T-cell (primary cell): Measurements from ENCODE around the gene SHISA8. TPM values are rescaled to one million over a fixed set of nuclear protein-coding genes. Genes with fewer than 3 reads are reported as not detected.
A peak's percentile ranks its signal among the peaks of the same experiment; 100 is the strongest.

Experiments used
- ATAC-seq, 4 experiments: fragments of 200-7000 bp in 3 of 4; fragments of 150-1000 bp in 1 of 4; cut with Tn5 transposase; replicated peaks in 1 of 4; 1 replicate in 3 of 4; 2 replicates in 1 of 4; pipeline ENCODE4 v1.10.0; 2021; ENCODE audit warnings: moderate library complexity in 3 of 4, mild to moderate bottlenecking in 2 of 4, moderate number of reproducible peaks in 1 of 4
- CTCF ChIA-PET, 2 donors: fragments of 300-600 bp; sonication (Branson Sonifier 250); formaldehyde crosslinking; loops; one replicate each; lab custom pipeline; 2022; ENCODE audit warnings: antibody characterized with exemption in 2 of 2; lab: Charles Lee
- POLR2A ChIA-PET, 2 donors: fragments of 300-600 bp; sonication (Branson Sonifier 250); formaldehyde crosslinking; loops; one replicate each; lab custom pipeline; 2022; ENCODE audit warnings: antibody characterized with exemption in 2 of 2; lab: Charles Lee
- DNase-seq, 35 experiments: peaks; one replicate each; pipeline versions ENCODE4 v3.0.0 to v3.0.0-alpha.2; 2013 to 2023
- H3K27ac ChIP-seq: one replicate; pipeline ENCODE4 v1.5.1; 2013; ENCODE audit warnings: low read length
- H3K27me3 ChIP-seq, 2 experiments: replicated peaks in 1 of 2; 1 replicate in 1 of 2; 2 replicates in 1 of 2; pipeline versions ENCODE4 v1.6.1 to v1.7.0; 2013; ENCODE audit warnings: low read length in 1 of 2, mixed read lengths in 1 of 2; ENCODE audit not compliant: control insufficient read depth in 2 of 2, insufficient read depth in 2 of 2; ENCODE audit errors: extremely low read depth in 1 of 2
- H3K36me3 ChIP-seq, 2 donors: 1 replicate in 1 of 2; 2 replicates in 1 of 2; pipeline versions ENCODE4 v1.6.1 to v1.7.0; 2013; ENCODE audit warnings: low read length in 1 of 2; ENCODE audit not compliant: control insufficient read depth in 2 of 2, insufficient read depth in 1 of 2; ENCODE audit errors: extremely low read depth in 1 of 2
- H3K4me1 ChIP-seq, 2 experiments: 1 replicate in 1 of 2; 2 replicates in 1 of 2; pipeline versions ENCODE4 v1.6.1 to v1.7.0; 2013; ENCODE audit warnings: low read length in 2 of 2, mixed read lengths in 1 of 2; ENCODE audit not compliant: insufficient read depth in 2 of 2, control insufficient read depth in 1 of 2; ENCODE audit errors: extremely low read depth in 1 of 2
- H3K4me3 ChIP-seq, 2 donors: 1 replicate in 1 of 2; 2 replicates in 1 of 2; pipeline versions ENCODE4 v1.5.1 to v1.7.0; 2013; ENCODE audit warnings: mild to moderate bottlenecking in 2 of 2, low read length in 1 of 2, moderate library complexity in 1 of 2; ENCODE audit not compliant: control insufficient read depth in 1 of 2; ENCODE audit errors: extremely low read depth in 1 of 2
- H3K9me3 ChIP-seq: 2 replicates; pipeline ENCODE4 v1.7.0; 2013
- H3K27ac Mint-ChIP-seq, 2 donors: one replicate each; pipeline ENCODE4 v1.8.0; 2020 to 2021; ENCODE audit warnings: mild to moderate bottlenecking in 2 of 2, mixed read lengths in 2 of 2
- H3K27me3 Mint-ChIP-seq, 2 donors: one replicate each; pipeline ENCODE4 v1.8.0; 2021 to 2022; ENCODE audit warnings: mixed read lengths in 2 of 2
- H3K36me3 Mint-ChIP-seq: one replicate; pipeline ENCODE4 v1.8.0; 2021; ENCODE audit warnings: mixed read lengths
- H3K4me1 Mint-ChIP-seq, 3 donors: one replicate each; pipeline ENCODE4 v1.8.0; 2020 to 2022; ENCODE audit warnings: mixed read lengths in 3 of 3, mild to moderate bottlenecking in 1 of 3
- H3K4me3 Mint-ChIP-seq, 3 donors: one replicate each; pipeline ENCODE4 v1.8.0; 2020 to 2022; ENCODE audit warnings: mild to moderate bottlenecking in 3 of 3, mixed read lengths in 3 of 3, moderate library complexity in 3 of 3
- H3K9me3 Mint-ChIP-seq, 3 donors: one replicate each; pipeline ENCODE4 v1.8.0; 2020 to 2022; ENCODE audit warnings: mixed read lengths in 3 of 3
- WGBS: methylation state at CpG from one replicate; pipeline ENCODE4 v1.1.5; 2013; ENCODE audit warnings: missing lambda C conversion rate; ENCODE audit not compliant: insufficient coverage; 5-methylcytosine and 5-hydroxymethylcytosine counted together
- total RNA-seq, 35 experiments: library from RNA in 6 of 35; stranded (reverse) in 6 of 35; fragments of 120-200 nt in 1 of 35; gene quantifications; one replicate each; pipeline versions ENCODE4 v1.2.1 to v1.2.4 and lab custom pipeline; 2013 to 2026

Gene SHISA8
- total RNA-seq, 5 donors from 2014 or later (not counting 1 experiment from before 2014, with no cell fraction given) = 0.56 to 1.2 (median 0.75) TPM; not detected in 1

DNA sequence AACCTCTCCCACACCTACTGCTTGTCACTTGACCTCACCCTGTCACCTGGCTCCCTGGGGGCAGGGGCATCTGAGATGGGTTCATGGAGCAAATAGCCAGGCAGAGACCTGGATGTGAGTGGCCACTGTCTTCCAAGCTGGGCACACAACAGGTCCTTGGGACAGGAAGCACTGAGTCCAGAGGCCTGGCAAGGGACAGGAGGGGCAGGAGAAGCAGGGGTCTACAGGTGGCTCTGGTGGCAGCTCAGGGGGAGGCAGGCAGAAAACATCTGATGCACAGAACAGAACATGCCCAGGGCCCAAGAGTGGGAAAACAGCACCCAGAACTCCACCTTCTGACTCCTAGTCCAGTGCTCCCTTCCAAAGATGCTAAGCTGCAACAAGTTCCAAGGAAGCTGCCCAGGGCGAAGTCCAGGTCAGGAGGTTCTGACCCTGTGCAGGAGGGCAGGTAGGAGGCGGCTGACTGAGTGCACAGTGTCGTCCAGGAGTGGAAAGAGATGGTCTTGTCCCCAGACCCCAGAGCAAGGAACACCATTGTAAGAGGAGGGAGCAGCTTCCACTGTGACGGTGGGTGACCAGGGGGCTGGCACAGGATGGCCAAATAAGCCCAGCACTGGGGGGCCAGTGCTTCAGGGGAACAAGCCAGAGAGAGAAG lies 8.2 kb upstream of the SHISA8 start:
- no peak overlapping the region for H3K27ac Mint-ChIP-seq
- peaks cover 0 to 36% of the 10 kb centered on the region in 2 experiments for H3K27me3 ChIP-seq
- H3K9me3 Mint-ChIP-seq = no peaks in the 10 kb centered on the region
- WGBS = 81% methylated on average over 3 of the region's 4 CpGs
- no peaks in the 10 kb centered on the region for H3K36me3 ChIP-seq
- peaks cover 3 to 46% of the 10 kb centered on the region in 2 experiments for H3K4me1 ChIP-seq
- ChIA-PET CTCF (interaction anchor here in 1 of 2 donors (0.6 to 1.7 kb wide), 2 partner anchors 18 to 84 kb away, joined by 3 to 6 read pairs; no protein-coding TSS in a partner anchor), POLR2A (interaction anchor here (0.7 to 1.0 kb wide), 3 partner anchors 11 to 225 kb away, joined by 3 to 6 read pairs (median 3); no protein-coding TSS in a partner anchor)
- peaks cover 23 to 29% (median 27%) of the 10 kb centered on the region in 3 donors for H3K4me1 Mint-ChIP-seq
- H3K4me3 ChIP-seq = no peak overlapping the region
- H3K4me3 Mint-ChIP-seq = no peak overlapping the region
- H3K36me3 Mint-ChIP-seq = no peaks in the 10 kb centered on the region
- H3K27ac ChIP-seq = no peak overlapping the region
- H3K9me3 ChIP-seq = no peaks in the 10 kb centered on the region
- DNase-seq = no peak
- no peaks in the 10 kb centered on the region for H3K27me3 Mint-ChIP-seq
- ATAC-seq = no peak

DNA sequence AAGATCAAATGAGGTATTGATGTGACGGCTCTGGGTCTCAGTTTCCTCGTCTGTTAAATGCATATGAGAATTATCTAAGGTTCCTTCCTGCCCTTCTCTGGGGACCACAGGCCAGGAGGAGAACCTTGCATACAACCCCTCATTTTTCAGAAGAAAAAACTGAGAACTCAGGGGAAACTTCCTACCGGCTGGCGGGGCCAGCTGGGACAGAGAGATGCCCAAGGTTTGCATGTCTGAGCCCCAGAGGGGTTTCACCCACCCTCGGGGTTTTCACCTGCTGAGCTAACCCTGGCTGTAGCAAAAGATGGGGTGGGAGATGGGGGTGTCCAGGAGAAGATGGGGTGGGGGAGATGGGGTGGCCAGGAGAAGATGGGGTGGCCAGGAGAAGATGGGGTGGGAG lies 7.5 kb upstream of the SHISA8 start:
- no peaks in the 10 kb centered on the region for H3K9me3 ChIP-seq
- H3K27me3 ChIP-seq = peaks cover 0 to 44% of the 10 kb centered on the region in 2 experiments
- Mint-ChIP-seq H3K27ac (no peak overlapping the region), H3K9me3 (no peaks in the 10 kb centered on the region), H3K4me3 (no peak overlapping the region), H3K27me3 (no peaks in the 10 kb centered on the region), H3K36me3 (no peaks in the 10 kb centered on the region), H3K4me1 (peaks cover 21 to 25% (median 24%) of the 10 kb centered on the region in 3 donors)
- DNase-seq (no peak), ATAC-seq (no peak)
- no peaks in the 10 kb centered on the region for H3K36me3 ChIP-seq
- 84% methylated on average over 3 of the region's 5 CpGs for WGBS
- CTCF ChIA-PET = no interaction called here
- peaks cover 3 to 48% of the 10 kb centered on the region in 2 experiments for H3K4me1 ChIP-seq
- H3K4me3 ChIP-seq = no peak overlapping the region
- no peak overlapping the region for H3K27ac ChIP-seq
- POLR2A ChIA-PET = interaction anchor here (0.7 kb wide), 2 partner anchors 26 to 60 kb away, joined by 6 to 9 read pairs; no protein-coding TSS in a partner anchor

DNA sequence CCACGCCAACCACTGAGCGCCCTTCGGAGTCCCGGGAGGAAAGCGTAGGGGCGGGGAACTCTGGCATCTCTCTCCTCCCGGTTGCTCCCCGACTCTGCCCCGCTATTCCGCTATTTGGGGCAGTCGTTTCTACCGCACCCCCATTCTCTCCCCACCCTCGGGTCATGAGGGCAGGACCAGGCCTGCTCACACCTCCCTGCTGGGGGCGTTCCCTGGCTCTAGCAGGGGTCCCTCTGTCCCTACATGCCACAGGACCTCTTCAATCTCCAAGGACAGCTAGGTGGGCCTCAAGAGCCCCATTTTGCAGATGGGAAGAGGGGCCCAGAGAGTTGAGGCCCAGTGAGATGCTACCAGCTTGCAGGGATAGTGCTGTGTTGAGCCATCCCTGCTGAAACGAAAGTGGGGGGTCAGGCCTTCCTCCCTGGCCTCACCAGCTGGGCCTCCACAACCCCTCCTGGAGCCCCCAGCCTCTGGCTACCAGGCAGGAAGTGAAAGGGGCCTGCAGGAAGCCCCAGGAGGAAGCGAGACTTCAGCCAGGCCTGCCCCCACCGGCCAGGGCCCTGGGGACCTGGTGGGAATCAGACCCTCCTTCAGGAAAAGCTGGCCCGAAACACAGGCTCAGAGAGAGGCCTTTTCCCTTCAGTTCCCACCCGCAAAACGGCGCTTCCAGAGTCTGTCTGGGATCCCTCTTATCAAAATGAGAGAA lies 5.5 kb upstream of the SHISA8 start:
- Mint-ChIP-seq H3K27ac (no peak overlapping the region), H3K9me3 (no peaks in the 10 kb centered on the region), H3K4me1 (peaks cover 22 to 29% (median 25%) of the 10 kb centered on the region in 3 donors), H3K36me3 (no peaks in the 10 kb centered on the region), H3K27me3 (peaks cover 4 to 15% of the 10 kb centered on the region in 2 donors), H3K4me3 (peak overlapping the region; percentile 47 to 75 (median 57))
- POLR2A ChIA-PET = no interaction called here
- Histone ChIP-seq H3K4me1 (peaks cover 4 to 40% of the 10 kb centered on the region in 2 experiments), H3K27me3 (peaks cover 10 to 47% of the 10 kb centered on the region in 2 experiments), H3K4me3 (no peak overlapping the region), H3K27ac (no peak overlapping the region), H3K36me3 (no peaks in the 10 kb centered on the region), H3K9me3 (no peaks in the 10 kb centered on the region)
- WGBS = 79% methylated on average over 17 of the region's 21 CpGs
- DNase-seq (no peak), ATAC-seq (peak in 1 of 4 experiments; percentile 1)
- CTCF ChIA-PET = interaction anchor here in 1 of 2 donors (1.3 kb wide), 1 partner anchor 174 kb away, joined by 3 read pairs; no protein-coding TSS in a partner anchor

DNA sequence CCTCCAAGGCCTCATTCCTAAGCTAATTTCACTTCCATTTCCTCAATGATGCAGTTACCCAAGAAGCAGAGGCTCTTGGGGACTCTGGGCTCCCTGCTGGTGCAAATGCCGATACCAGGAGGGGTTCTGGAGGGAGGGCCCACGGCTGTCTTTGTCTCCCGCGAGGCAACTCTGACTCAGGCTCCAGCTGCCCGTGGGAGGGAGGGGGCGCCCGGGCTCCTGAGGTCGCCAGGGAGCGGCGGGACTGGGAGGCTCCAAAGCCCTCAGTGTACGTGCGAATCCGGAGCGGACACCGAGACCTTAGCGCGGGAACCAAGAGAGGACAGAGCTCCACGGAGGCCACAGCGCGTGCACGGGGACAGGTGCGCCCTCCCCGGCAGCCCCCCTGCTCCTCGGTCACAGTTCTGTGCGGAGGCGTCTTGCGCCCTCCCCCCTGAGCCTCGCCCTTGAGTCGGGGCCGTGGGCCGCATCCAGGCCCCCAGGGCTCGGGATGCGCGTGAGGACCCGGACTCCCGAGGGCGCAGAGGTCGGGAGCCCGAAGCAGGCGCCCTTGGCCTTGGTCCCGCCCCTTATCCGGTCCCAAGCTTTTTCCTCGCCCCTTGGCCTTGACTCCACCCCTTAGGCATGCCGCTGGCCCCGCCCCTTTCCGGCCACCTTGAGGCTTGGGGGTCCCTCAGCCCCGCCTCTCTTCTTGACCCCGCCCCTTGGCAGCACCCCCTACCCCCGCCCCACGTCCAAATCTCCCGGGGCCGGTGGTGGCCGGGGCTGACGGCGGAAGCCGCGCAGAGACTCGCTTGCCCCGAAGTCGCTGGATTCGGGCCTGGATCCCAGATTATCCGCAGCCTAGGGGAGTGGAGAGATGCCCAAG lies 4.7 kb upstream of the SHISA8 start:
- H3K36me3 ChIP-seq = no peaks in the 10 kb centered on the region
- peaks cover 4 to 17% of the 10 kb centered on the region in 2 donors for H3K27me3 Mint-ChIP-seq
- ATAC-seq (peak; percentile 46 to 66 (median 52)), DNase-seq (peak in 7 of 35 experiments; percentile 22 to 51 (median 33))
- peak overlapping the region; percentile 48 to 68 for H3K4me3 ChIP-seq
- no peaks in the 10 kb centered on the region for H3K36me3 Mint-ChIP-seq
- H3K9me3 Mint-ChIP-seq = no peaks in the 10 kb centered on the region
- CTCF ChIA-PET = no interaction called here
- H3K27me3 ChIP-seq = peaks cover 10 to 47% of the 10 kb centered on the region in 2 experiments
- peak overlapping the region in 1 of 2 donors; percentile 48 for H3K27ac Mint-ChIP-seq
- H3K9me3 ChIP-seq = no peaks in the 10 kb centered on the region
- WGBS = 10% methylated on average over 49 of the region's 62 CpGs
- H3K4me1 ChIP-seq = peaks cover 5 to 40% of the 10 kb centered on the region in 2 experiments
- peak overlapping the region; percentile 66 to 75 (median 67) for H3K4me3 Mint-ChIP-seq
- H3K4me1 Mint-ChIP-seq = peaks cover 20 to 29% (median 23%) of the 10 kb centered on the region in 3 donors
- peak overlapping the region; percentile 7 for H3K27ac ChIP-seq
- POLR2A ChIA-PET = interaction anchor here in 1 of 2 donors (0.6 kb wide), 1 partner anchor 57 kb away, joined by 3 read pairs; no protein-coding TSS in a partner anchor

DNA sequence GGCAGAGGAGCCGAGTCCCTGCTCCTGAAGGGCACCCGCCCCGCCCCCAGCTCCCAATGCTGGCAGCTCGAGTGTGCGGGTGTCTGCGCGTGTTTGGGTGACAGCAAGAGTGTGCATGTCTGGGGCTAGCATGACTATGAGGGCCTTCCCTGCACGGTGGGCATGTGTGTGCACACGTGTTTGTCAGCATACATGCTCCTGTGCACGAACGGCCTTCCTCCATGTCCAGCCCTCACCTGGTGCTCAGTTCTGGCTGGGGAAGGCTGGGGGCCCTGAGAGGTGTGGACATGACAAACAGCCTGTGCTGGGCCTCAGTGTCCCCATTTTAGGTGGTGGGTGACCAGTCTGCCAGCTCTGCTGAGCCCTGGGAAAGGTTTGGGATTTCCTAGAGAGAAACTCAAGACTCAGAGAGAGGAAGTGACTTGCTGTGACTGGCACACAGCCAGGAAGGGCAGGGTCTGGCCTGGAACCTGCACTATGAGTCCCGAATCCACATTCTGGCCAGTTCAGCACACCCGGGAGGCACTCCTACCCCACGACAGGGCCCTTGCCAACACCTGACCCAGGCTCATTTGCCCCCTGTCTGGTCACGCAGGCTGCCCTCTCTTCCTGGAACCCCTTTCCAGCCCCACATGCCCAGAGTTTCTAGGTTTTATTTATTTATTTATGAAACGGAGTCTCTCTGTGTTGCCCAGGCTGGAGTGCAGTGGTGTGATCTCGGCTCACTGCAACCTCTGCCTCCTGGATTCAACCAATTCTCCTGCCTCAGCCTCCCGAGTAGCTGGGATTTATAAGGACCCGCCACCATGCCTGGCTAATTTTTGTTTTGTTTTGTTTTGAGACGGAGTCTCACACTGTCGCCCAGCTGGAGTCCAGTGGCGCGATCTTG lies 3.3 kb upstream of the SHISA8 start:
- CTCF ChIA-PET = no interaction called here
- peaks cover 5 to 47% of the 10 kb centered on the region in 2 experiments for H3K4me1 ChIP-seq
- 79% methylated on average over 16 of the region's 23 CpGs for WGBS

More for the DNA sequence above, 3.3 kb upstream of the SHISA8 start:
- DNase-seq (peak in 4 of 35 experiments; percentile 20 to 45 (median 33)), ATAC-seq (no peak)
- POLR2A ChIA-PET = no interaction called here
- H3K27ac Mint-ChIP-seq = no peak overlapping the region
- no peak overlapping the region for H3K4me3 ChIP-seq
- no peak overlapping the region for H3K27ac ChIP-seq
- peaks cover 22 to 31% (median 23%) of the 10 kb centered on the region in 3 donors for H3K4me1 Mint-ChIP-seq
- H3K4me3 Mint-ChIP-seq = peak overlapping the region; percentile 51 to 75 (median 59)
- no peaks in the 10 kb centered on the region for H3K9me3 Mint-ChIP-seq
- no peaks in the 10 kb centered on the region for H3K36me3 Mint-ChIP-seq
- H3K27me3 ChIP-seq = peaks cover 11 to 53% of the 10 kb centered on the region in 2 experiments
- peaks cover 7 to 21% of the 10 kb centered on the region in 2 donors for H3K27me3 Mint-ChIP-seq
- no peaks in the 10 kb centered on the region for H3K36me3 ChIP-seq
- H3K9me3 ChIP-seq = no peaks in the 10 kb centered on the region
